RWPE2 (cell line): ENCODE measurements around the gene HEPACAM.
A peak's percentile ranks its signal among the peaks of the same experiment; 100 is the strongest.

ENCODE experiments used
- ATAC-seq: fragments of 200-7000 bp; cut with Tn5 transposase; 3 replicates; pipeline ENCODE4 v1.9.1; 2021; ENCODE audit warnings: low read depth
- DNase-seq: peaks from one replicate; pipeline ENCODE4 v3.0.0-alpha.2; 2020; ENCODE audit warnings: low spot score
- H3K27ac ChIP-seq: fragments of 450-650 bp; 2 replicates; pipeline ENCODE4 v1.5.1; 2017; ENCODE audit warnings: mild to moderate bottlenecking; ENCODE audit not compliant: poor library complexity, severe bottlenecking
- H3K27me3 ChIP-seq: fragments of 250-450 bp; sonication (Bioruptor Pico); 2 replicates; pipeline ENCODE4 v1.5.1; 2021; ENCODE audit warnings: mild to moderate bottlenecking, moderate library complexity; ENCODE audit not compliant: insufficient read depth, poor library complexity, severe bottlenecking
- H3K36me3 ChIP-seq: fragments of 250-450 bp; sonication (Bioruptor Pico); 2 replicates; pipeline ENCODE4 v1.5.1; 2020; ENCODE audit warnings: low read depth, mild to moderate bottlenecking, moderate library complexity
- H3K4me1 ChIP-seq: fragments of 250-450 bp; sonication (Bioruptor Pico); 2 replicates; pipeline ENCODE4 v1.5.1; 2021; ENCODE audit warnings: mild to moderate bottlenecking, moderate library complexity; ENCODE audit not compliant: insufficient read depth, poor library complexity, severe bottlenecking
- H3K4me3 ChIP-seq: fragments of 250-450 bp; sonication (Bioruptor Pico); 2 replicates; pipeline ENCODE4 v1.5.1; 2021; ENCODE audit warnings: mild to moderate bottlenecking, moderate library complexity; ENCODE audit not compliant: severe bottlenecking
- H3K9me3 ChIP-seq: fragments of 250-450 bp; sonication (Bioruptor Pico); 2 replicates; pipeline ENCODE4 v1.5.1; 2021; ENCODE audit warnings: mild to moderate bottlenecking, moderate library complexity; ENCODE audit not compliant: severe bottlenecking
- TF ChIP-seq, protein P1 (sequence below): fragments of 450-650 bp; IDR thresholded peaks from one replicate; pipeline ENCODE4 v1.5.1; 2017; ENCODE audit warnings: mild to moderate bottlenecking, moderate library complexity; ENCODE audit not compliant: poor library complexity, severe bottlenecking

Gene HEPACAM

DNA sequence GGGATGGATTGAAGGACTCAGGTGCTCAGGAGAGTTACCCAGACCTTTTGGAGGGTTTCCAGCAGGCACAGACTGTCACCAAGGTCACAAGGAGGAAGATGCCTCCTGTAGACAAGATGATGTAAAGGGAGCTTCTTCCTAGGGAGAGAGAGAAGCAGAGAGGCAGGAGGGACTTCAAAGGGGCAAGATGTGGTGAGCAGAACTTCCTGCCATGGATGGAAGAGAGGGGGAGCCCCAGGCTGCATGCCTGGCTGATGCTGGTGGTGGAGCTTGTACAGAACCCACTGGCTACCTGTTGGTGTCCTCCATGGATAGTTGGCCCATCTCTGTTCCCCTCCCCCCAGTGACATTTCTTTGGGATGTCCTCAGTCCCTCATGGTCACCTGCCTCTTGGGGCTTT lies 12.6 kb downstream of the HEPACAM start:
- no peak overlapping the region for H3K27ac ChIP-seq
- no peak for DNase-seq
- H3K27me3 ChIP-seq, result no peaks in the 10 kb centered on the region
- no peaks in the 10 kb centered on the region for H3K9me3 ChIP-seq
- no peak for ATAC-seq
- TF ChIP-seq, protein P1, sequence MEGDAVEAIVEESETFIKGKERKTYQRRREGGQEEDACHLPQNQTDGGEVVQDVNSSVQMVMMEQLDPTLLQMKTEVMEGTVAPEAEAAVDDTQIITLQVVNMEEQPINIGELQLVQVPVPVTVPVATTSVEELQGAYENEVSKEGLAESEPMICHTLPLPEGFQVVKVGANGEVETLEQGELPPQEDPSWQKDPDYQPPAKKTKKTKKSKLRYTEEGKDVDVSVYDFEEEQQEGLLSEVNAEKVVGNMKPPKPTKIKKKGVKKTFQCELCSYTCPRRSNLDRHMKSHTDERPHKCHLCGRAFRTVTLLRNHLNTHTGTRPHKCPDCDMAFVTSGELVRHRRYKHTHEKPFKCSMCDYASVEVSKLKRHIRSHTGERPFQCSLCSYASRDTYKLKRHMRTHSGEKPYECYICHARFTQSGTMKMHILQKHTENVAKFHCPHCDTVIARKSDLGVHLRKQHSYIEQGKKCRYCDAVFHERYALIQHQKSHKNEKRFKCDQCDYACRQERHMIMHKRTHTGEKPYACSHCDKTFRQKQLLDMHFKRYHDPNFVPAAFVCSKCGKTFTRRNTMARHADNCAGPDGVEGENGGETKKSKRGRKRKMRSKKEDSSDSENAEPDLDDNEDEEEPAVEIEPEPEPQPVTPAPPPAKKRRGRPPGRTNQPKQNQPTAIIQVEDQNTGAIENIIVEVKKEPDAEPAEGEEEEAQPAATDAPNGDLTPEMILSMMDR, result no peak
- H3K4me1 ChIP-seq, result no peaks in the 10 kb centered on the region
- no peaks in the 10 kb centered on the region for H3K36me3 ChIP-seq
- no peak overlapping the region for H3K4me3 ChIP-seq

DNA sequence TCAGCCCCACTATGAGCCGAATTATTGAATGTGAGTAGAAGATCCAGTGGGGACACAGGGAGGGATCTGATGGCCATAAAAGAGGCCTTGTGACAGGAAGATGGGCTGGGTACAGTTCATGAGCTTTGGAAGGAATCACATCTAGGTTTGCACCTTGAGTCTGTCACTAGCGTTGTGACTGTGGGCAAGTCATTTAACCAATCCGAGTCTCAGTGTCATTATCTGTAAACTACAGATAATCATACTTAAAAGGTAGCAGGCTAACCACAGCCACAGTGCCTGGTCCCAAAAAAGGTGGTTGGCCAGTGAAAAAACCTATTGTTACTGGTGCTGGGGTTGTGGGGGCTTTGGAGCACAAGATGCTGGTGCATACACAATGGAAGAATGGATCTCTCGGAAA lies 13.0 kb downstream of the HEPACAM start:
- Histone ChIP-seq H3K4me1 (no peaks in the 10 kb centered on the region), H3K9me3 (no peaks in the 10 kb centered on the region), H3K4me3 (no peak overlapping the region), H3K27ac (no peak overlapping the region), H3K27me3 (no peaks in the 10 kb centered on the region), H3K36me3 (no peaks in the 10 kb centered on the region)
- TF ChIP-seq, protein P1, result no peak
- ATAC-seq, result no peak
- no peak for DNase-seq

DNA sequence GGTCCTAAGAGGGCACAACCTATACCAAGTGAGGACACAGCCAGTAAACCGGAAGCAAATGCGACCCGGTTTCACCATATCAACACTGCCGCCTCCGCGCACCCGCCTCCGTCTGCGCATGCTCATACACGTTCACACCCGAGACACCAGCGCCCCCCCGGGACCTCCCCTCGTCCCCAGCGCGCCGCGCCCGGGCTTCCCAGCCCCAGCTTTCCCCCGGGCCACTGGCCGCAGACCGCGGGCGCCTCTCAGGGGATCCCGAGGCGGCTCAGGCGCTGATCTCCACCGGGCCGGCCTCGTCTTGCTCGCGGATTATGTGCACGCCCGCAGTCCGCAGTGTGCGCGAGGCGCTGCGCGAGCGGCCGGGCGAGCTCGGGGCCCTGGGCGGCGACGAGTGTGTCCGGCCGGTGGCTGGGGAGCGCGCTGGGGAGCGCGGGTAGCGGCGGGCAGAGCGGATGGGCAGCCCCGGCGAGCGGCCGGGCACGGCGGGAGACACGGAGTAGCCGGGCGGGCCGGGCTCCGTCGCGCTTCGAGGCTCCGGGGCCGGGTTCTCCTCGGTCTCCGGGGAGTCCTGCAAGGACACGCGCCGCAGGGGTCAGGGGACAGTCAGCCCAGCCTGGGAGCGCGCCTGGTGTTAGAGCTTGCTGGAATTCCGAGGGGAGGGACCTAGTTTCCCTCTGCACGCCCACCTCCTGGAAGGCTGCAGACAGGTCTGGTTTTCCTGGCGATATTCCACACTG lies 14.8 kb downstream of the HEPACAM start:
- DNase-seq, result no peak

DNA sequence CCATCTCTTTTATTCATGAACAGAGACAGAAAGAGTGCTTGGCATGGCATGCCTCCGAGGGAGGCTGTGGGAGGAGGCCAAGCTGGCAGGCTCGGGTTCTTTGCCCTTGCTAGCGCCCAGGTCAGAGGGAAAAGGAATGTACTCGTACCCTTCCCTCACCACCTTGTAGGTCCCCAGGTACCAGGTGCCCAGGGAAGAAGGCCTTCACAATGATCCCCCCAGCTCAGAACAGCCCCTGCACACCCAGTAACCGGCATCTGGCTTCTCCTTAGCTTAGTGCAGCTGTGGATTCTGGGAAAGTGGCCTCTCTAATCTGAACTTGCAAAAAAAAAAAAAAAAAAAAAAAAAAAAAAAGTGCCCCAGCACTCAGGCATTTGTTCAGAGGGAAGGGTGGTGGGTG lies 15.5 kb downstream of the HEPACAM start:
- Histone ChIP-seq H3K9me3 (no peaks in the 10 kb centered on the region), H3K4me1 (no peaks in the 10 kb centered on the region), H3K27ac (no peak overlapping the region), H3K36me3 (no peaks in the 10 kb centered on the region), H3K4me3 (no peak overlapping the region), H3K27me3 (no peaks in the 10 kb centered on the region)
- ATAC-seq, result no peak
- TF ChIP-seq, protein P1, result no peak
- DNase-seq, result no peak

More for the DNA sequence above, 14.8 kb downstream of the HEPACAM start:
- ATAC-seq, result peak; percentile 50; the same call in 2 of the 3 replicates
- TF ChIP-seq, protein P1, result peak; percentile 4
- no peaks in the 10 kb centered on the region for H3K4me1 ChIP-seq
- H3K9me3 ChIP-seq, result no peaks in the 10 kb centered on the region
- H3K27ac ChIP-seq, result no peak overlapping the region
- peak overlapping the region; percentile 16 for H3K4me3 ChIP-seq
- no peaks in the 10 kb centered on the region for H3K36me3 ChIP-seq
- no peaks in the 10 kb centered on the region for H3K27me3 ChIP-seq

DNA sequence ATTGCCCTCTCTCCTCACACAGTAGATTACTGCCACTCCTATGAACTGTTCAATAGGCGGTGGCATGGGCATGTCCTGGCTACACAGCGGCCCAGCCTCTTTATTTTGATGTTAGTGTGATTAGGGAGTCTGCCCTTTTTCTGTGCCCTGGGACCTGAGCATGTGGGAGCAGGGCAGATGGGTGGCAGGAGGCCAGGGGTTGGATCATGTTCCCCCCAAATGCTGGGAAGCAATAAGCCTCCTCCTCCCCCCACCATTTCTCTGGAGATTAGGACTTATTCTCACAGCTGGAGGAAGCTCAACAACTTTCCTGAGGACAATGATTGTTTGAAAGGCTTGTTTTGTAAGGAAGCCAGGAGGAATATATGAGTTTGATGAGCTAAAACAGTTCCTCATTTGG lies 15.9 kb downstream of the HEPACAM start:
- ATAC-seq, result no peak; the same call in 2 of the 3 replicates

More for the DNA sequence above, 15.9 kb downstream of the HEPACAM start:
- Histone ChIP-seq H3K27me3 (no peaks in the 10 kb centered on the region), H3K9me3 (no peaks in the 10 kb centered on the region), H3K27ac (no peak overlapping the region), H3K36me3 (no peaks in the 10 kb centered on the region), H3K4me3 (no peak overlapping the region), H3K4me1 (no peaks in the 10 kb centered on the region)
- TF ChIP-seq, protein P1, result no peak
- no peak for DNase-seq
